Left ventricle myocardium inferior (tissue), 1 donor: ENCODE results near the gene MRPL43. TPM values are rescaled to one million over a fixed set of nuclear protein-coding genes. Genes with fewer than 3 reads are reported as not detected.

Experiments used
- DNase-seq: peaks from one replicate; pipeline ENCODE4 v3.0.0-alpha.2; 2020
- H3K27ac ChIP-seq: fragments of 200-600 bp; replicated peaks from 2 replicates; pipeline ENCODE4 v1.8.0; 2021
- H3K27me3 ChIP-seq: fragments of 200-600 bp; 2 replicates; pipeline ENCODE4 v1.8.0; 2021; ENCODE audit warnings: low read depth
- H3K36me3 ChIP-seq: fragments of 200-600 bp; 2 replicates; pipeline ENCODE4 v1.8.0; 2021
- H3K4me1 ChIP-seq: fragments of 200-600 bp; 2 replicates; pipeline ENCODE4 v1.8.0; 2021
- H3K4me3 ChIP-seq: fragments of 200-600 bp; 2 replicates; pipeline ENCODE4 v1.8.0; 2021; ENCODE audit warnings: mild to moderate bottlenecking, moderate library complexity
- H3K9me3 ChIP-seq: fragments of 200-600 bp; replicated peaks from 2 replicates; pipeline ENCODE4 v1.8.0; 2021
- CTCF ChIP-seq: fragments of 200-600 bp; IDR thresholded peaks from 2 replicates; pipeline ENCODE4 v1.8.0; 2021; ENCODE audit warnings: antibody characterized with exemption, mild to moderate bottlenecking, borderline replicate concordance
- intact Hi-C: fragments of 100-400 bp; cut with micrococcal nuclease; formaldehyde crosslinking; loops from one replicate; pipeline ENCODE4 v1.11.0; 2022
- total RNA-seq: library from RNA; stranded (reverse); fragmentation: NEBNext Ultra II Directional; extraction: Animal tissue kit (Norgen Biotek cat#: 25700); gene quantifications from one replicate; pipeline ENCODE4 v1.2.1, GENCODE V29; 2021
- donor health status: DM: no; HTN: yes; CAD: no; lungs with severe emphysema.

Gene MRPL43
- total RNA-seq, 1 donor from 2014 or later = 49.7 TPM

GRCh38 chr10:101013365-101013825 lies 26.1 kb upstream of the MRPL43 start:
- TF ChIP-seq CTCF = no peak
- peaks cover 38% of the 10 kb centered on the region for H3K4me1 ChIP-seq
- intact Hi-C loops = no loop called here

GRCh38 chr10:101012525-101013364 lies 25.4 kb upstream of the MRPL43 start:
- TF ChIP-seq CTCF = peak; percentile 96
- Histone ChIP-seq H3K4me1 (peaks cover 43% of the 10 kb centered on the region), H3K9me3 (no peaks in the 10 kb centered on the region), H3K27me3 (peaks cover 28% of the 10 kb centered on the region), H3K27ac (peak overlapping the region; percentile 74), H3K4me3 (no peak overlapping the region), H3K36me3 (no peaks in the 10 kb centered on the region)
- intact Hi-C loops = no loop called here
- DNase-seq = peak; percentile 87

More at GRCh38 chr10:101013365-101013825, 26.1 kb upstream of the MRPL43 start:
- Histone ChIP-seq H3K36me3 (no peaks in the 10 kb centered on the region), H3K9me3 (no peaks in the 10 kb centered on the region), H3K27ac (peak overlapping the region; percentile 74), H3K27me3 (peaks cover 34% of the 10 kb centered on the region), H3K4me3 (no peak overlapping the region)
- DNase-seq = no peak

GRCh38 chr10:101011517-101012423 lies 24.5 kb upstream of the MRPL43 start:
- no peak for DNase-seq
- intact Hi-C loops = no loop called here
- no peak overlapping the region for H3K4me3 ChIP-seq
- peak overlapping the region; percentile 74 for H3K27ac ChIP-seq
- TF ChIP-seq CTCF = peak; percentile 31
- peaks cover 7% of the 10 kb centered on the region for H3K36me3 ChIP-seq
- peaks cover 18% of the 10 kb centered on the region for H3K27me3 ChIP-seq
- H3K4me1 ChIP-seq = peaks cover 52% of the 10 kb centered on the region
- no peaks in the 10 kb centered on the region for H3K9me3 ChIP-seq

GRCh38 chr10:101010329-101010728 lies 23.0 kb upstream of the MRPL43 start:
- intact Hi-C loops = no loop called here
- H3K9me3 ChIP-seq = no peaks in the 10 kb centered on the region

More at GRCh38 chr10:101010329-101010728, 23.0 kb upstream of the MRPL43 start:
- Histone ChIP-seq H3K4me3 (no peak overlapping the region), H3K27ac (no peak overlapping the region), H3K27me3 (peaks cover 4% of the 10 kb centered on the region), H3K4me1 (peaks cover 65% of the 10 kb centered on the region), H3K36me3 (peaks cover 22% of the 10 kb centered on the region)
- no peak for TF ChIP-seq CTCF
- DNase-seq = no peak
